NCI-H510A treated with DMSO at 0.1 percent for 48 hours (cell line): ENCODE measurements around the gene LRP1B.

Experiments used
- DNase-seq: peaks from one replicate; lab custom pipeline; 2025; lab: John Stamatoyannopoulos, UW

The LRP1B gene

GRCh38 chr2:142131010-142131669, at the start of gene LRP1B:
LRP1B (minus strand) TSS chr2:142131016; CDS start chr2:142130729, 287 bp downstream.
- DNase-seq = peak; percentile 74

- DNase-seq = no peak
These were observed 48.9 kb upstream of the LRP1B start for GRCh38 chr2:142179686-142180085.

DNA sequence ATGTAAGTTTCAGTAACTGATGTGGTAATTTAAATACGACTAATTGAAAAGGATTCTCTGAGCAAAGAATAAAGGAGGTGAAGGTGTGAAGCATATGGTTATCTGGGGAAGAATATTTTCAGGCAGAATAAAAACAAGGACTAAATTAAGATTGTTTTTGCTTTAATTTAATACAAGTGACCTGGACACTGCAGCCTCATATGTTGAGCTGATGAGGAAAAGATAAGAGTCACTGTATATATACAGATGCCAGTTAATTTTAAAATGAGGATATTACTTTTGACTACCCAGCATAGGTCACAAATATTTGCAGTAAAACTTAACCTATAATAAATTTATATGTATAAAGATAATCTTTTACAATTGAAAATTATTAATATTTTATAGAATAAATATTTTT, 47.8 kb upstream of the LRP1B start:
- DNase-seq = no peak

- no peak for DNase-seq
These were observed 46.1 kb upstream of the LRP1B start for GRCh38 chr2:142176941-142177340.

DNA sequence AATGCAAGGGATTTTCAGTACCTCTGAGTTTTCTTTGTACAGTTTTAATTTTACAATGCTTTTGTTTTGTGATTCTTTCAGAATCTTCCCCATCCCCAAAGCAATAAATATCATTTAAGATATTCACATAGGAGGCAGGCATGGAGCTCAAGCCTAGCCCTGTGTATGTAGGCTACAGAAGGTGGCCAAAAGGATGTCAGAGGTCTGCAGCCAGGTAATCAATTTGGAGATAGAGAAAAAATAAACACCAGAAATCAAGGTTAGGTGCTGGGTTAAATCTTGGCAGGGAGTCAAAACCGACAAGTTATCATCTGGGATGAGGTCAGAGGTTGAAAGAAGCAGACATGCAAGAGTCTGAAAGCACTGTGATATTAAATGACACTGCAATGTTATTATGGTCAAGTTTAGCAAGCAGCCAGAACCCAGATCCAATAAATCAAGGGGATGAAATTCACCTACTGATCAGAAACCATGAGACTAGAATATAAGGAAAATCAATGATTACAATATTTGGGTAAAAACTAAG, 45.1 kb upstream of the LRP1B start:
- no peak for DNase-seq

DNA sequence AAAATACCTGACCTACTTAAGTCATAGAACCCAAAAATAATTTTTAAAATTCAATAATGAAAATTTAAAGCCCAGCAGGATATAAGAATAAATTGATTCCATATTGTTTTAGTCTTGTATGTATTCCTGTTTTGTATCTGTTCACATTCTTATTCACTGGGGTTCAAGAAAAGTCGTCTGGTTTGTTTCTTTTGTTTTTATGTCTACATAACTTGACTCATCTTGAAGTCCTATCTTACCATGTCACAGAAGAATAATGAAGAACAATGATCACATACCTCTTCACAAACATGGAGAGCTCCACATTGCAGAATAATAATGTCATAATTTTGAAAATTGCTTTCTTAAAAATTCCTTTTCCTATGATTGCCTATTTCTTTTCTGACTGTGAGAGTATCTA, 43.4 kb upstream of the LRP1B start:
- DNase-seq = no peak

DNA sequence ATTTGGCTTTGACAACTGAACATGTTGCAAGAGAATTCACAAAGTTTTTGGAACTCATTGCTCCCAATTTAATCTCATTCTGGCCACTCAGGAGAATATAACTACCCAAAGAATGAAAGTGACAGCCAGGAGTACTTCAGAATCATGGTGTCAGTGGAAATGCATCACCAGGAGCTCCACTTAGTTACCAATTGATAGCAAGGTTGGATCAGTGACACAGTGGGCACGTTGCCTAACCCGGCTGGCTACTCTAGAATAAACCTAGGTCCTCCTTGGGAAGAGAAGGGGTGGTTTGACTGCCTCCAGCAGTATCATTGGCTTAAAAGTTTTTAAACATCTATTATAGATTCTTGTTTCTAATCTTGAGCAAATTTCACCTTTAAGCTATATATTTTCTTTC, 40.0 kb upstream of the LRP1B start:
- DNase-seq = no peak

DNA sequence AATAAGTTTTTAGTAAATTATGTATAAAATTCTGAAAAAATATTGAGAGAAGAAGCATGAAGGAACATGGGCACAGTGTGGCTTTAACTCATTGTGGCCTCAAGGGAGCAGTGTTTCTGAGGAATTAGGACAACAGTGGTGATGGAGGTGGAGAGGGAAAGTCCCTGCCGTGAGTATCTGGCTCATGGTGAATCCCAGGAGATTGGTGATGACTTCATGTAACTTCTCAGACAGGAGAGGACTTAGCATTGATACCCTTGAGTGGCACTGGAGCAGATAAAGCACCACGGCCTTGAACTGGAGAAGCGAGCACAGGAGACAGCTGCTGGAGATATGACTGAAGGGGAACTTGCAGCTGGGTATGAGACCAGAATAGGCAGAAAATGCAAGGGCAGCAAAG, 35.0 kb upstream of the LRP1B start:
- DNase-seq = peak; percentile 10

GRCh38 chr2:142153601-142154000, 22.8 kb upstream of the LRP1B start:
- no peak for DNase-seq

- DNase-seq = no peak
These were observed 19.6 kb upstream of the LRP1B start for GRCh38 chr2:142150453-142150852.

DNA sequence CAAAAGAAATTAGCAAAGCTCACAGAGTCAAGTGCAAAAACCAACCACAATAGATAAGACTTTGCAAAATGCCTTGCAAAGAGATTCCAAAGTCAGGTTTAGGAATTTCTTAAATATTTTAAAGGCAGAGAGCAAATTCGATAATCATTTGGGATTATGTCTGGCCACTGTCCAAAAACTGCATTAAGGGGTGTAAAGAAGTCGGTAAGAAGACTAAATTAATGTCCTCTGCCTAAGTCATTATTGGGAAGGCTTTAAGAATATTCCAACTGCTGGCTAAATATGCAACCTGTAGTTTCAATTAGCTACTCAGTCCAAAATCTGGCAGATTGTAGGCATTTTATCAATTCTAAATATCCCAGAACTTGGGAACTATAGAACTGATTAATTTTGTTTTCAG, 13.7 kb upstream of the LRP1B start:
- DNase-seq = no peak

DNA sequence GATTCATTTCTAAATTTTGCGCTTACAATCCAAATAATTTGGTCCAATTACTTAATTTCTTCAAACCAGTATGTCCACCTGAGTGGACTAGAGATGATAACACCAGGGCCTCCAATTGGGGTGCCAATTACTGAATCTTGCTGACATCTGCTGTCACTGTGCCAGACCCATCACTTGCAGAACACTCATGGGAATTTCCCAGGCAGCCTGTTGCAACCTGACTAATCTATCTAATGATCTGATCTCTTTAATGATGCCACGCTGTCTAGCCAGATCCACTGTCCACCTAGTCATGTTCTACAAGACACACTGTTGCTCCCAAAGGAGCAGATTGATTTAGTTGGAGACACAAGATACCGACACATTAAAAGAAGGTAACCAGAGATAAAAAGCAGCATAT, 11.8 kb upstream of the LRP1B start:
- no peak for DNase-seq

DNA sequence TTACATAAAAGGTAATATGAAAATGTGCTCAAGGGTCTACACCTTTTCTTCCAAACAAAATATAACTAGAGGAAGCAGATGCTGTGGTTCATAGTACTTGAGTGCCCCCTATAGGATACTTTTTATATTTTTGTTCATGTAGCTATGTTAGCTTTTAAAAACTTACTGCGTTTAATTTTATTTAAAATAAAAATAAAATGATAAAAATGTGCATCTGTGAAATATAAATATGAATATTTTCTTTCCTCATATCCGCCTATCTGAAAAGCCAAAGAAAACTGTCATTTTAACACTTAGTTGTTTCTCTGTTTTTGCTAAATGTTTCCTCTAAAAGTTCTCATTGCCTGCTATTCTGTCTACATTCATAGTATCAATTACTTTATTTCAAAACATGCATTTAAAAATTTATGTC, 9.6 kb upstream of the LRP1B start:
- DNase-seq = peak; percentile 57

GRCh38 chr2:142139384-142139783, 8.6 kb upstream of the LRP1B start:
- DNase-seq = no peak

DNA sequence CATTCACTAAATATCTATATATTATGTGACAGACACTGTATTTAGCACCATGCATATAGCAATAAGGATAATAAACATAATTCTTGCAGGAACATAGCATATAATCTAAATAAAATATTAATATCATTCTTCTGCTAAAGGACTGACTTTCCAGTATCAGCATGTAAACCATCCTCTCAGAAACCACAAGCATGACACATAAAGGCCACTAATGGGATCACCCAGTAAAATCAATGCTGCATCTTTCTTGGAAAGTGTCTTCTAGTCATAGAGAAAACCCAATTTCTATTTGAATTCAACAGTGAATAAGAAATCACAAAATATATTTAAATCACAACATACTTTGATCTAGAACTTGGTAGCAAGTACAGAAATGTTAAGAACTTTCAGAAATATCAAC, 5.8 kb upstream of the LRP1B start:
- no peak for DNase-seq

DNA sequence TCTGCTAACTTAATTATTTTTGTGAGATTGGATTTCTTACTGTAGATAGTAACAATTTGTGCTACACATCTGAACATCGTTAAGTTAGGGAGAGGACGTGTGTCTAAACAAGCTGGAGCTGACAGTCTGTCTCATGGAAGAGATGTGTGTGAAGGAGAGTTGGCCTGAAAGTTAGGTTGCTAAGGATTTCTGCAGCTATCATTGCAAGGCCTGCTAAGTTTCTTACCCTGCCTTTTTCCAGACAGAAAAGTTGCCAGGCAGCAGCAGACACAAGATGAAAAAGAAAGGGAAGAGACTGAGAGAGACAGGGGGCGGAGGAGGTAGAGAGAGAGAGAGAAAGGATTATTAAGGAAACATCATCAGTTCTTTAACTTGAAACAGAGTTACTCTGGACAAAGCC, 4.1 kb upstream of the LRP1B start:
- DNase-seq = no peak

DNA sequence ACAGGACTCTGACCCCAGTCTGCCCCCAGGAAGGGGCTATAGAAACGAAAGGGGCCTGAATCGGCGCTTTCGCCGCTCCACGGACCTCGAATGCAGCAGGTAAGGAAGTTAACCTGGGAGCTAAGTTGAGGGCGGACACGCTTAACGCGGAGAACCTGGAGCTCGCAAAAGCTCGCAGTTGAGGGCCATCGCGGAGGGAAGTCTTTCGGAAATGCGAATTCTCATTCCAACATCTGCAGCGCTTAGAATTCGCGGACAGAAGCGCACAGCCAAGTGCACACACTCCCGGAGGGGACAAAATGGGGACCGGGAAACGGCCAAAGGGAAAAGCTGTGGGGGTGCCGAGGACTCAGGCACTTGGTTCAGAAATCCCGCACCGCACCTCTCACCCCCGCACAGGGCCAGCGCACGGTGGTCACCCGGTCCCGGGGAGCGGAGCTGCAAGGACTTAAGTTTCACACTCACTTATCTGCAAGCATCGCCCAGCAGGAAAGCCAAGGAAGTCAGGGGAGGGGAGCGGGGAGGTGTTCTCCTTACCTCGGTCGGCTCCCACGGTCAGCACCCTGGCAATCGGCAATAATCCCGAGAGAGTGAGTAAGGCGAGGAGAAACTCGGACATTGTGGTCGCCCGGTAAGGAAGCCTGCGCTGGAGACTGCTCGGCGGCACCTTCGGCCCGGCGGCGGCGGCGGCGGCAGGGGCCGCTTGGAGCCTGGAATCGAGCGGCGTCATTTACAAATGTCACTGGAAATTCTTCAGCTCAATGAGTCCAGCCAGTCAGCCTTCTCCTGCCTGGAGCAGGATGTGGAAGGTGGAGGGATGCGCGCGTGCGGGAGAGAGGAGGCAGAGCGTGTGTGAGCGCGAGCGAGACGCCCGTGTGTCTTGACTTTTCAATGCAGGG, 456 bp downstream of the LRP1B start:
- DNase-seq = peak; percentile 61

DNA sequence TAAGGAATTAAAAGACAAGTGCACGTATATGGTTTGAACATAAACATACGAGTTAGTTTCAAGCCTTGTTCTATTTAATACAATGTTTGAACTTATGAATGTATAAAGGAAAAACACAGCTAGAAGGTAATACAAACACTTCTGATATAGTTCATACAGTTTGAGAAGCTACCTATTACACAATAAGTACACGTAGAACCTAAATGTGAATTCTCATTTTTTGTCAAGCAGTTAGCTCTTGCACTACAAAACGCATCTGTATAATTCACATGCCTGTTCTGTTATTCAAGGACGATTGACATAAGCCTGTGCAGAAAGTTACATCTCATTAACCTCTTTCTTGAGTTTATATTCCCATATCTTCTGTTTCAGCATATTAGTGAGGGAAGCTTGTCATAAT, 2.7 kb downstream of the LRP1B start:
- DNase-seq = no peak

GRCh38 chr2:142127248-142127647, 3.6 kb downstream of the LRP1B start:
- no peak for DNase-seq

- DNase-seq = no peak
These were observed 6.1 kb downstream of the LRP1B start for GRCh38 chr2:142124706-142125105.

DNA sequence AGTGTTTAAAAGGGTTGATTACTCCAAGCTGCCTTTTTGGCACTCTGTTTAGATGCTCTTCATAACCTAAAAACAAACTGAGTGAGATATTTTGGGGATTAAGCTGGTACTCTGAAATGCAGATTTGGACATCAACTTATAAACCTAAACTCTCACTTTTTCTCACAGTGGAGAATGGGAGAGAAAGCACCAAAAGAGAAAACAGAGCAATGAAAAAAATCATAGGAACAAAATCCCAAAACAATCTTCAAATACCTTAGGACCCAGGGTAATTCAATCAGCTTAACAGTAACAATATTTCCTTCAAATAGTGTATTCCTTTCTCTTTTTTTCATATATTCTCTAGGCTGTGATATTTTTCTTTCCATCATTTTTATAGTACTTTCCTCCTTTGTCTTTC, 11.5 kb downstream of the LRP1B start:
- DNase-seq = no peak

- DNase-seq = no peak
These were observed 18.0 kb downstream of the LRP1B start for GRCh38 chr2:142112757-142113221.

GRCh38 chr2:142104134-142104758, 26.6 kb downstream of the LRP1B start:
- no peak for DNase-seq
